HEK293T (cell line): ENCODE results near the gene DVL1.

Source experiments
- CTCF ChIA-PET: fragments of 350-600 bp; formaldehyde crosslinking; extraction: SDS; loops from one replicate; lab custom pipeline; 2021; ENCODE audit warnings: antibody characterized with exemption, inconsistent platforms; lab: Yijun Ruan, JAX
- POLR2A ChIA-PET: fragments of 350-600 bp; formaldehyde crosslinking; extraction: SDS; loops from one replicate; lab custom pipeline; 2020; ENCODE audit warnings: antibody characterized with exemption, inconsistent platforms; lab: Yijun Ruan, JAX
- DNase-seq: peaks from one replicate; pipeline ENCODE4 v3.0.0; 2012; ENCODE audit warnings: mixed read lengths; ENCODE audit errors: extremely low spot score
- ARNT ChIP-seq: fragments of 450-650 bp; IDR thresholded peaks from 2 replicates; pipeline ENCODE4 v1.6.1; 2017; ENCODE audit warnings: mild to moderate bottlenecking
- BHLHE40 ChIP-seq: fragments of 450-650 bp; IDR thresholded peaks from 2 replicates; pipeline ENCODE4 v1.6.1; 2016; ENCODE audit warnings: mild to moderate bottlenecking, moderate library complexity, borderline replicate concordance
- CTBP1 ChIP-seq: fragments of 450-650 bp; IDR thresholded peaks from 2 replicates; pipeline ENCODE4 v1.6.1; 2016; ENCODE audit warnings: borderline replicate concordance
- ELF4 ChIP-seq: fragments of 450-650 bp; IDR thresholded peaks from 2 replicates; pipeline ENCODE4 v1.6.1; 2017; ENCODE audit warnings: antibody characterized with exemption
- FOXA1 ChIP-seq: fragments of 450-650 bp; IDR thresholded peaks from 2 replicates; pipeline ENCODE4 v1.6.1; 2016; ENCODE audit warnings: mild to moderate bottlenecking
- FOXK2 ChIP-seq: fragments of 450-650 bp; IDR thresholded peaks from 2 replicates; pipeline ENCODE4 v1.6.1; 2016; ENCODE audit warnings: mild to moderate bottlenecking
- FOXM1 ChIP-seq: fragments of 450-650 bp; IDR thresholded peaks from 2 replicates; pipeline ENCODE4 v1.6.1; 2017; ENCODE audit warnings: mild to moderate bottlenecking, borderline replicate concordance
- HDGF ChIP-seq: fragments of 450-650 bp; IDR thresholded peaks from 2 replicates; pipeline ENCODE4 v1.6.1; 2017; ENCODE audit warnings: antibody characterized with exemption, borderline replicate concordance
- L3MBTL2 ChIP-seq: fragments of 450-650 bp; conservative IDR thresholded peaks from 2 replicates; pipeline ENCODE4 v1.6.1; 2016; ENCODE audit warnings: mild to moderate bottlenecking
- LEF1 ChIP-seq: fragments of 450-650 bp; IDR thresholded peaks from 2 replicates; pipeline ENCODE4 v1.6.1; 2017; ENCODE audit warnings: mild to moderate bottlenecking, borderline replicate concordance
- NFRKB ChIP-seq: fragments of 450-650 bp; IDR thresholded peaks from 2 replicates; pipeline ENCODE4 v1.6.1; 2016; ENCODE audit warnings: mild to moderate bottlenecking, moderate library complexity
- PKNOX1 ChIP-seq: fragments of 450-650 bp; IDR thresholded peaks from 2 replicates; pipeline ENCODE4 v1.6.1; 2016
- SP1 ChIP-seq: fragments of 450-650 bp; IDR thresholded peaks from 2 replicates; pipeline ENCODE4 v1.6.1; 2017
- SUZ12 ChIP-seq: fragments of 450-650 bp; IDR thresholded peaks from 2 replicates; pipeline ENCODE4 v1.6.1; 2016; ENCODE audit warnings: mild to moderate bottlenecking
- TARDBP ChIP-seq: fragments of 450-650 bp; IDR thresholded peaks from 2 replicates; pipeline ENCODE4 v1.6.1; 2016
- ZNF384 ChIP-seq: fragments of 450-650 bp; IDR thresholded peaks from 2 replicates; pipeline ENCODE4 v1.6.1; 2016

DVL1 gene

DNA sequence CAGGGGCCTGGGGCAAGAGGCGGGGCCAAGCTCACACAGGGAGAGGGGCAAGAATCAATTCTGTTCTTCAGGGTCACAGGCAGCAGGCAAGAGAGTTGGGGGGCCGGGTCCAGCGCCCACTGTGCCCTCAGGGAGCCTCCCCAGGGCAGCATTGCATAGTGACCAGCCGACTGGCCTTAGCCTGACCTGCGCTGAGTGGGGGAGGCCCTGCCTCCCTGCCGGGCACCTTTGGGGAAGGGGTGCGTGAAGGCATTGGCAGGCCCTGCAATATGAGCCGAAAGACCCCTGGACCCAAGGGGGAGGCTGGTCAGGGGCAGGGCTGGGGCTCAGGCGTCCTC lies 56.8 kb downstream of the DVL1 start:
- POLR2A ChIA-PET: interaction anchor here (1.2 to 1.5 kb wide), 2 partner anchors 9 to 19 kb away, joined by 3 read pairs; partner anchors contain the start of gene UBE2J2
- CTCF ChIA-PET: interaction anchor here (0.6 to 2.4 kb wide), 6 partner anchors 8 to 172 kb away, joined by 3 to 9 read pairs (median 3); no protein-coding TSS in a partner anchor
- TF ChIP-seq FOXM1 (no peak), CTBP1 (no peak), ELF4 (no peak), NFRKB (no peak), L3MBTL2 (no peak), PKNOX1 (no peak), TARDBP (no peak), BHLHE40 (no peak), FOXK2 (no peak), SP1 (no peak), FOXA1 (no peak), LEF1 (no peak), HDGF (no peak), ZNF384 (no peak), SUZ12 (no peak)
- no peak for DNase-seq

GRCh38 chr1:1291548-1292441 lies 57.4 kb downstream of the DVL1 start:
- DNase-seq: peak; percentile 75
- CTCF ChIA-PET: interaction anchor here (0.6 to 2.4 kb wide), 8 partner anchors 9 to 171 kb away, joined by 3 to 9 read pairs (median 3); no protein-coding TSS in a partner anchor
- TF ChIP-seq HDGF (peak; percentile 85; the same call in 1 of the 2 replicates), L3MBTL2 (no peak)
- POLR2A ChIA-PET: interaction anchor here (1.0 to 1.5 kb wide), 3 partner anchors 9 to 19 kb away, joined by 3 to 4 read pairs (median 3); partner anchors contain the start of gene UBE2J2

DNA sequence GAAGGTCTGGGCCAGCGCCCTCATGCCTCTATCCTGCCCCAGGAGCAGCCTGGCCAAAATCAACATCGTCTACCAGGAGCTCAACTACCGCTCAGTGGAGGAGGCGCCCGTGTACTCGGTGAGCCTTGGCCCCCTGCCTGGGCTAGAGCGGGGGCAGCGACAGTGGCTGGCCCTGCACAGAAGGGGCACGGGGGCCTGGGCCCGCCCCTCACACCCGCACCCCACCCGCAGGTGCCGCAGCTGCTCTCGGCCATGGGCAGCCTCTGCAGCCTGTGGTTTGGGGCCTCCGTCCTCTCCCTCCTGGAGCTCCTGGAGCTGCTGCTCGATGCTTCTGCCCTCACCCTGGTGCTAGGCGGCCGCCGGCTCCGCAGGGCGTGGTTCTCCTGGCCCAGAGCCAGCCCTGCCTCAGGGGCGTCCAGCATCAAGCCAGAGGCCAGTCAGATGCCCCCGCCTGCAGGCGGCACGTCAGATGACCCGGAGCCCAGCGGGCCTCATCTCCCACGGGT lies 58.1 kb downstream of the DVL1 start:
- CTCF ChIA-PET: interaction anchor here (0.6 to 2.4 kb wide), 6 partner anchors 9 to 169 kb away, joined by 3 to 9 read pairs (median 4); no protein-coding TSS in a partner anchor
- no peak for DNase-seq
- TF ChIP-seq FOXK2 (no peak), HDGF (no peak), L3MBTL2 (no peak), FOXM1 (no peak), ZNF384 (no peak)
- POLR2A ChIA-PET: interaction anchor here (0.8 to 1.5 kb wide), 3 partner anchors 10 to 292 kb away, joined by 3 to 4 read pairs (median 3); partner anchors contain the start of gene UBE2J2

DNA sequence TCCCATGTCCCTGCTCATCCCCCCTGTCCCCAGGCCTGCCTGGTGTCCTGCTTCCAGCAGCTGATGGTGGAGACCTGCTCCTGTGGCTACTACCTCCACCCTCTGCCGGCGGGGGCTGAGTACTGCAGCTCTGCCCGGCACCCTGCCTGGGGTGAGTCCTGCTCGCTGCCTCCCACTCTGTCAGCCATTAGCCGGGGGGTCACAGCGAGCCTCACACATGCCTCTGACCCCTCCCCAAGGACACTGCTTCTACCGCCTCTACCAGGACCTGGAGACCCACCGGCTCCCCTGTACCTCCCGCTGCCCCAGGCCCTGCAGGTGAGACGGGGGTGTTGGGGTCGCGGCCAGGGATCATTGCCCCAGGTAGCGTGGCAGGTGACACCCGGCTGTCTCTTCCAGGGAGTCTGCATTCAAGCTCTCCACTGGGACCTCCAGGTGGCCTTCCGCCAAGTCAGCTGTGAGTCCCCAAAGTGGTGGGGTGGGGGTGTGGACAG lies 58.9 kb downstream of the DVL1 start:
- peak; percentile 82 for DNase-seq
- POLR2A ChIA-PET: interaction anchor here (0.8 to 1.0 kb wide), 2 partner anchors 17 to 291 kb away, joined by 3 to 4 read pairs; partner anchors contain the start of gene UBE2J2

GRCh38 chr1:1287288-1288110 lies 61.7 kb downstream of the DVL1 start:
- TF ChIP-seq CTBP1: no peak
- ChIA-PET CTCF (no interaction called here), POLR2A (no interaction called here)
- no peak for DNase-seq

More for the DNA sequence above, 58.9 kb downstream of the DVL1 start:
- CTCF ChIA-PET: interaction anchor here (0.7 to 2.4 kb wide), 3 partner anchors 10 to 938 kb away, joined by 3 to 9 read pairs (median 5); partner anchors contain the start of gene SKI
- TF ChIP-seq ARNT: no peak
- peak; percentile 86; the same call in 1 of the 2 replicates for TF ChIP-seq HDGF
- no peak for TF ChIP-seq ZNF384

DNA sequence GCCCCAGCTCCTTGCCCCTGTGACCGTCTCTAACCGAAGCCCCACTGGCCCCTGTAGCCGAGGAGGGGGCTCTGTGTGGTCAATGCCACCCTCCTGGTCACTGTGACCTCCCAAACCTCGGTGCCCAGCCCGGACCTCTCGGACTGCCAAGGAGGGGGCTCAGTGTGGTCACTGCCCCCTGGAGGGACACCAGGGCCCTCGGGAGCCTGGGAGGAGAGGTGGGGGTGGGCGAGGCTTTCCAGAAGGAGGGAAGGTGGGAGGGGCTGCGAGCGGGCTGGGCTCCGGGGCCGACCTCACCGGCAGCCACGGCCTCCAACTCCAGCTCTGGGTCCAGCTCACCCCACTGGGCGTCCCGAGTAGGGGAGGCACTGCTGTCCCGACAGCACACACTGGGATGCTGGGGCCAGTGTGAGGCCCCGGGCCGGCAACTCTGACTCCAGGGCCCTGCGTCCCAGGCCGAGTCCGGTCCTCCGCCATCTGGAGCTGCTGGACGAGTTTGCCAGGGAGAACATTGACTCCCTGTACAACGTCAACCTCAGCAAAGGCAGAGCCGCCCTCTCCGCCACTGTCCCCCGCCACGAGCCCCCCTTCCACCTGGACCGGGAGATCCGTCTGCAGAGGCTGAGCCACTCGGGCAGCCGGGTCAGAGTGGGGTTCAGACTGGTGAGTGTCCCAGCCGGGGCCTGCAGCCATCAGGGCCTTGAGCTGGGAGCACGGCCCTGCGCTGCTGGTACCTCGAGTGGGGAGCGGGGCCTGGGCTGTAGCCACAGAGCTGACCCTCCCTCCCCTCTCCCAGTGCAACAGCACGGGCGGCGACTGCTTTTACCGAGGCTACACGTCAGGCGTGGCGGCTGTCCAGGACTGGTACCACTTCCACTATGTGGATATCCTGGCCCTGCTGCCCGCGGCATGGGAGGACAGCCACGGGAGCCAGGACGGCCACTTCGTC lies 62.6 kb downstream of the DVL1 start:
- no peak for DNase-seq
- no peak for TF ChIP-seq NFRKB
- TF ChIP-seq HDGF: no peak
- no peak for TF ChIP-seq ZNF384
- TF ChIP-seq L3MBTL2: no peak
- TF ChIP-seq ELF4: no peak
- TF ChIP-seq CTBP1: no peak
- TF ChIP-seq FOXA1: no peak
- no peak for TF ChIP-seq ARNT
- no peak for TF ChIP-seq PKNOX1
- no peak for TF ChIP-seq FOXK2
- TF ChIP-seq SP1: no peak
- TF ChIP-seq LEF1: no peak
- TF ChIP-seq TARDBP: no peak
- no peak for TF ChIP-seq SUZ12
- POLR2A ChIA-PET: interaction anchor here (2.1 kb wide), 1 partner anchor 13 kb away, joined by 8 read pairs; the partner anchor contains the start of gene UBE2J2
- CTCF ChIA-PET: no interaction called here
